Lower leg skin (tissue), 3 donors: Measurements from ENCODE around the gene RPP38.
A peak's percentile ranks its signal among the peaks of the same experiment; 100 is the strongest.

Source experiments
- POLR2A ChIP-seq, 2 donors: fragments of 450-650 bp; IDR thresholded peaks; one replicate each; pipeline ENCODE4 v1.6.1; 2016 to 2017; ENCODE audit warnings: antibody characterized with exemption in 2 of 2, mild to moderate bottlenecking in 1 of 2, moderate library complexity in 1 of 2
- TF ChIP-seq, protein P1 (sequence below), 3 donors: fragments of 450-650 bp; IDR thresholded peaks; one replicate each; pipeline ENCODE4 v1.5.1; 2016; ENCODE audit warnings: antibody characterized with exemption in 3 of 3, mild to moderate bottlenecking in 3 of 3, moderate library complexity in 2 of 3

DNA sequence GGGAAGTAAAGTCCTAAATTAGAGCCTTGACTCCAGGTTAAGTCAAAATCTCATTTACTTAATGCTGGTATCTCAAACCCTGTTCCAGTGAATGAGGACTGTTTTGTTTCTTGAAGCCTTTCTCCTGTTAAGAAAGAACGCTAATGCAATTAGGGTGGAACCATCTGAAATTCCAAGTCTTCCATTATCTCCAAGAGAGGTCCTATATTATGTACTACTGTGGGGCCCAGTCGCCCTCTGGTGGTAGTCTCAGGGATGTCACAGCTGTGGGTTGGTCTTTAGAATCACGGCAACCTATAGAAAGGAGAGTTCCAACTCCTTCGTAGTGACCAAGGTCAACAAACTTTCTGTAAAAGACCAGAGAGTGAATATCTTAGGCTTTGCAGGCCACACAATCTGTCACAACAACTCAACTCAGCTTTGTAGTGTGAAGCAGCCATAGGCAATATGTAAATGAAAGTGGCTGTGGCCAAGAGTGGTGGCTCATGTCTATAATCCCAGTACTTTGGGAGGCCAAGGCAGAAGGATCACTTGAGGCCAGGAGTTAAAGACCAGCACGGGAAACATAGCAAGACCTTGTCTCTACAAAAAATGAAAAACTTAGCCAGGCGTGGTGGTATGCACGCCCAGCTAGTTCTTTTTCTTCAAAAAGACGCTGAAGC lies 9.3 kb downstream of the RPP38 start:
- TF ChIP-seq, protein P1, sequence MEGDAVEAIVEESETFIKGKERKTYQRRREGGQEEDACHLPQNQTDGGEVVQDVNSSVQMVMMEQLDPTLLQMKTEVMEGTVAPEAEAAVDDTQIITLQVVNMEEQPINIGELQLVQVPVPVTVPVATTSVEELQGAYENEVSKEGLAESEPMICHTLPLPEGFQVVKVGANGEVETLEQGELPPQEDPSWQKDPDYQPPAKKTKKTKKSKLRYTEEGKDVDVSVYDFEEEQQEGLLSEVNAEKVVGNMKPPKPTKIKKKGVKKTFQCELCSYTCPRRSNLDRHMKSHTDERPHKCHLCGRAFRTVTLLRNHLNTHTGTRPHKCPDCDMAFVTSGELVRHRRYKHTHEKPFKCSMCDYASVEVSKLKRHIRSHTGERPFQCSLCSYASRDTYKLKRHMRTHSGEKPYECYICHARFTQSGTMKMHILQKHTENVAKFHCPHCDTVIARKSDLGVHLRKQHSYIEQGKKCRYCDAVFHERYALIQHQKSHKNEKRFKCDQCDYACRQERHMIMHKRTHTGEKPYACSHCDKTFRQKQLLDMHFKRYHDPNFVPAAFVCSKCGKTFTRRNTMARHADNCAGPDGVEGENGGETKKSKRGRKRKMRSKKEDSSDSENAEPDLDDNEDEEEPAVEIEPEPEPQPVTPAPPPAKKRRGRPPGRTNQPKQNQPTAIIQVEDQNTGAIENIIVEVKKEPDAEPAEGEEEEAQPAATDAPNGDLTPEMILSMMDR (IDR thresholded peaks at IDR 0.05): peak in 1 of 3 donors; percentile 63
- no peak for TF ChIP-seq POLR2A (IDR thresholded peaks at IDR 0.05)
